ENCODE results near the gene INPP4B. TPM values are rescaled to one million over a fixed set of nuclear protein-coding genes. Genes with fewer than 3 reads are reported as not detected.

INPP4B gene
- total RNA-seq, 1 donor from 2014 or later, result 8.2 TPM

GRCh38 chr4:142596595-142596994, 249.5 kb downstream of the INPP4B start:
- no peak for DNase-seq (ENCODE audit: low spot score in 2 of 2)
- no peak for FAIRE-seq

- DNase-seq (ENCODE audit: low spot score in 2 of 2) (no peak), FAIRE-seq (no peak)
Observed at GRCh38 chr4:142596121-142596520, 250.0 kb downstream of the INPP4B start.

- FAIRE-seq (no peak), DNase-seq (ENCODE audit: low spot score in 2 of 2) (no peak)
Observed at GRCh38 chr4:142595222-142595871, 250.8 kb downstream of the INPP4B start.

- DNase-seq (ENCODE audit: low spot score in 2 of 2) (no peak), FAIRE-seq (no peak)
Observed at GRCh38 chr4:142585411-142585810, 260.7 kb downstream of the INPP4B start.

- no peak for DNase-seq (ENCODE audit: low spot score in 2 of 2)
- no peak for FAIRE-seq
Observed at GRCh38 chr4:142583708-142584107, 262.4 kb downstream of the INPP4B start.

- no peak for DNase-seq (ENCODE audit: low spot score in 2 of 2)
- FAIRE-seq, result no peak
Observed at GRCh38 chr4:142582340-142582739, 263.8 kb downstream of the INPP4B start.

- FAIRE-seq (no peak), DNase-seq (ENCODE audit: low spot score in 2 of 2) (no peak)
Observed at GRCh38 chr4:142581881-142582280, 264.2 kb downstream of the INPP4B start.

- FAIRE-seq (no peak), DNase-seq (ENCODE audit: low spot score in 2 of 2) (no peak)
Observed at GRCh38 chr4:142579443-142579842, 266.7 kb downstream of the INPP4B start.

GRCh38 chr4:142574306-142574705, 271.8 kb downstream of the INPP4B start:
- DNase-seq (ENCODE audit: low spot score in 2 of 2), result no peak

GRCh38 chr4:142572071-142572470, 274.0 kb downstream of the INPP4B start:
- FAIRE-seq, result no peak
- DNase-seq (ENCODE audit: low spot score in 2 of 2), result no peak

More at GRCh38 chr4:142574306-142574705, 271.8 kb downstream of the INPP4B start:
- FAIRE-seq, result no peak

GRCh38 chr4:142567620-142568451, 278.3 kb downstream of the INPP4B start:
- FAIRE-seq (no peak), DNase-seq (ENCODE audit: low spot score in 2 of 2) (no peak)

- FAIRE-seq (no peak), DNase-seq (ENCODE audit: low spot score in 2 of 2) (no peak)
Observed at GRCh38 chr4:142567199-142567598, 278.9 kb downstream of the INPP4B start.

GRCh38 chr4:142566777-142567176, 279.3 kb downstream of the INPP4B start:
- FAIRE-seq (no peak), DNase-seq (ENCODE audit: low spot score in 2 of 2) (no peak)

GRCh38 chr4:142566243-142566642, 279.9 kb downstream of the INPP4B start:
- no peak for FAIRE-seq
- DNase-seq (ENCODE audit: low spot score in 2 of 2), result no peak

- FAIRE-seq, result no peak
Observed at GRCh38 chr4:142565771-142566170, 280.3 kb downstream of the INPP4B start.

GRCh38 chr4:142563682-142564291, 282.3 kb downstream of the INPP4B start:
- DNase-seq (ENCODE audit: low spot score in 2 of 2) (no peak), FAIRE-seq (no peak)

More at GRCh38 chr4:142565771-142566170, 280.3 kb downstream of the INPP4B start:
- no peak for DNase-seq (ENCODE audit: low spot score in 2 of 2)

- FAIRE-seq (no peak), DNase-seq (ENCODE audit: low spot score in 2 of 2) (no peak)
Observed at GRCh38 chr4:142559986-142560385, 286.1 kb downstream of the INPP4B start.

- no peak for DNase-seq (ENCODE audit: low spot score in 2 of 2)
- no peak for FAIRE-seq
Observed at GRCh38 chr4:142558851-142559250, 287.2 kb downstream of the INPP4B start.

GRCh38 chr4:142557239-142557801, 288.8 kb downstream of the INPP4B start:
- DNase-seq (ENCODE audit: low spot score in 2 of 2) (no peak), FAIRE-seq (no peak)

GRCh38 chr4:142556570-142557238, 289.4 kb downstream of the INPP4B start:
- DNase-seq (ENCODE audit: low spot score in 2 of 2) (no peak), FAIRE-seq (no peak)
